Stimulated activated CD4-positive, alpha-beta T cell treated with anti-CD3 and anti-CD28 coated beads, Interleukin-2, amount 100 ng/mL, for 4 hours (primary cell): ENCODE measurements around the gene MED9.

Experiments
- DNase-seq: peaks from one replicate; pipeline ENCODE4 v3.0.0-alpha.2; 2020; ENCODE audit warnings: low read depth

The MED9 gene

DNA sequence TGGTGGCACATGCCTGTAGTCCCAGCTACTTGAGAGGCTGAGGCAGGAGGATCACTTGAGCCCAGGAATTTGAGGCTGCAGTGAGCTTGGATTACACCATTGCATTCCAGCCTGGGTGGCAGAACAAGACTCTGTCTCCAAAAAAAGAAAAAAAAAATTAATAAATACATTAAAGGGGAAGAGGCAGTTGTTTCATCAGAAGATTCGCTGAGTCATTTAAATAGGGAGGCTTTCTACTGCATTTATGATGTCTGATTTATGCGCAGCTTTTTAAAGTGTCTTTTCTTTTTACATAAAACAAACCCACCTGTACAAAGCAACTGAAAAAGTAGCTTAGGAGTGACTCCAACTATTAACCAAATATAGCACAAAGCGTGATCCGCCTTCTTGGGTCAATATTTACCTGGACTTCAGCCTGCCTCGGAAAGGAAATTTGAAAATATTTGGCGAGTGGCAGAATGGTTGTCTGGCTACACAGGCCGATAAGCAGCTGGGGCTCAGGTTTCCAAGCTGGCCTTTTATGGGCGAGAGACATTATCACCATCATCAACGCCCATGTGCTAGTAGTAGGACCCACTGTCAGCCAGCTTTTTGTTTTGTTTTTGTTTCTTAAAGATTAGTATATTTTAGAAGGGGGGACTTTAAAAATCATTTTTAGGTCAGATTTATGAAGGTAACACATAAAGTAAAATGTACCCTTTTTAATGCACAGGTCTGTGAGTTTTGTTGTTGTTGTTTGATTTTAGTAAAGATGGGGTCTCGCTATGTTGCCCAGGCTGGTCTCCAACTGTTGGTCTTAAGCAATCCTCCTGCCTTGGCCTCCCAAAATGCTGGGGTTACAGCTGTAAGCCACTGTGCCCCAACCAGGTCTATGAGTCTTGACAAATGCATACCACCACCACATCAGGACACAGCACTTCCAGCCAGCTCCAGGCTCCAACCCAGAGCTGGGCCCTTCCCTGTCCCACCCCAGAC, 61.9 kb downstream of the MED9 start:
- no peak for DNase-seq

GRCh38 chr17:17539591-17539990, 62.8 kb downstream of the MED9 start:
- DNase-seq = no peak

GRCh38 chr17:17540278-17540906, 63.6 kb downstream of the MED9 start:
- DNase-seq = no peak

GRCh38 chr17:17540935-17541639, 64.3 kb downstream of the MED9 start:
- no peak for DNase-seq

DNA sequence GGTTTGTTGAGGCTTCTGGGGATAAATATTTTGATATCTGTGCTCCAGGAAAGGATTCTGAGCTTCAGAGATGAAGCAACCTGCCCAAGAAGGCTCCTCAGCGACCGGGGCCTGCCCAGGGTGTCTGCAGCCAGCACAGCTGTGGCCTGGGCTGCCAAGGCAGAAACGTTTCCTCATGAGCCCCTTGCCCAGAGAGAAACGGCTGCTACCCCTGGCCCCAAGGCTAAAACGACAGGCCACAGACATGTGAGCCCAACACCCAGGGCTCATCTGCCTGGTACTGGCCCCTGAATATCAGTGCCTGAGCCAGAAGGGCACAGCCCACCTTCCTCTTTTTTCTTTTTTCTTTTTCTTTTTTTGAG, 64.8 kb downstream of the MED9 start:
- no peak for DNase-seq
